WTC11 (cell line): Measurements from ENCODE around the gene TTLL11. TPM values are rescaled to one million over a fixed set of nuclear protein-coding genes. Genes with fewer than 3 reads are reported as not detected.
"Not testable (repeated sequence)": the region's sequence is repeated elsewhere in the genome, so short reads cannot be mapped to it uniquely, and the experiment has no call there.

Experiments used
- ATAC-seq: fragments of 200-7000 bp; cut with Tn5 transposase; 2 replicates; pipeline ENCODE4 v1.10.0; 2021; ENCODE audit warnings: mild to moderate bottlenecking, moderate library complexity
- CTCF ChIA-PET: fragments of 300-600 bp; sonication (Branson Sonifier 250); formaldehyde crosslinking; loops from one replicate; lab custom pipeline; 2021; ENCODE audit warnings: antibody characterized with exemption; lab: Charles Lee
- POLR2A ChIA-PET: fragments of 350-600 bp; sonication (Branson Sonifier 250); formaldehyde crosslinking; loops from one replicate; lab custom pipeline; 2021; ENCODE audit warnings: antibody characterized with exemption; lab: Charles Lee
- DNase-seq: peaks from one replicate; pipeline ENCODE4 v3.0.0; 2021; ENCODE audit warnings: low spot score
- H3K27ac Mint-ChIP-seq: 2 replicates; pipeline ENCODE4 v1.8.0; 2021; ENCODE audit warnings: mixed read lengths
- H3K27me3 Mint-ChIP-seq: 2 replicates; pipeline ENCODE4 v1.8.0; 2021; ENCODE audit warnings: low read depth, mild to moderate bottlenecking, moderate library complexity, mixed read lengths
- H3K36me3 Mint-ChIP-seq: 2 replicates; pipeline ENCODE4 v1.8.0; 2021; ENCODE audit warnings: mixed read lengths
- H3K4me1 Mint-ChIP-seq: 2 replicates; pipeline ENCODE4 v1.8.0; 2022; ENCODE audit warnings: mixed read lengths
- H3K4me3 Mint-ChIP-seq: 2 replicates; pipeline ENCODE4 v1.8.0; 2021; ENCODE audit warnings: mild to moderate bottlenecking, moderate library complexity, mixed read lengths
- H3K9me3 Mint-ChIP-seq: 2 replicates; pipeline ENCODE4 v1.8.0; 2021; ENCODE audit warnings: mixed read lengths
- ATF1 ChIP-seq: sonication (generic); formaldehyde crosslinking; IDR thresholded peaks from 2 replicates; pipeline ENCODE4 v1.8.1; 2023; ENCODE audit warnings: mild to moderate bottlenecking, moderate library complexity, missing genetic modification reagents
- CREM ChIP-seq: sonication (generic); formaldehyde crosslinking; IDR thresholded peaks from 2 replicates; pipeline ENCODE4 v1.8.1; 2022; ENCODE audit warnings: mild to moderate bottlenecking, missing genetic modification reagents, moderate library complexity
- ELF4 ChIP-seq: sonication (generic); formaldehyde crosslinking; IDR thresholded peaks from 2 replicates; pipeline ENCODE4 v1.8.1; 2022; ENCODE audit warnings: low read depth, mild to moderate bottlenecking, moderate library complexity, missing genetic modification reagents
- EMX1 ChIP-seq: fragments of 250-450 bp; sonication (Bioruptor Pico); IDR thresholded peaks from 2 replicates; pipeline ENCODE4 v1.8.0; 2021; ENCODE audit warnings: mild to moderate bottlenecking
- ETV6 ChIP-seq: sonication (generic); formaldehyde crosslinking; IDR thresholded peaks from 2 replicates; pipeline ENCODE4 v1.8.1; 2022; ENCODE audit warnings: mild to moderate bottlenecking, missing genetic modification reagents
- GRHL2 ChIP-seq: fragments of 250-450 bp; sonication (Bioruptor Pico); IDR thresholded peaks from 2 replicates; pipeline ENCODE4 v1.8.0; 2022; ENCODE audit warnings: mild to moderate bottlenecking, moderate library complexity; ENCODE audit not compliant: insufficient replicate concordance, severe bottlenecking
- JAZF1 ChIP-seq: fragments of 250-450 bp; sonication (Bioruptor Pico); IDR thresholded peaks from 2 replicates; pipeline ENCODE4 v1.9.0; 2021; ENCODE audit warnings: moderate library complexity, mild to moderate bottlenecking, inconsistent platforms
- KAT7 ChIP-seq: sonication (generic); formaldehyde crosslinking; IDR thresholded peaks from 2 replicates; pipeline ENCODE4 v1.8.1; 2023; ENCODE audit warnings: missing genetic modification reagents, mild to moderate bottlenecking, borderline replicate concordance
- MAX ChIP-seq: sonication (generic); formaldehyde crosslinking; IDR thresholded peaks from 2 replicates; pipeline ENCODE4 v1.8.0; 2022; ENCODE audit warnings: mild to moderate bottlenecking, missing genetic modification reagents
- MLX ChIP-seq: sonication (generic); formaldehyde crosslinking; IDR thresholded peaks from 2 replicates; pipeline ENCODE4 v1.8.1; 2023; ENCODE audit warnings: mild to moderate bottlenecking, missing genetic modification reagents, moderate library complexity
- PREB ChIP-seq: sonication (generic); formaldehyde crosslinking; IDR thresholded peaks from 2 replicates; pipeline ENCODE4 v1.8.1; 2022; ENCODE audit warnings: mild to moderate bottlenecking, missing genetic modification reagents, moderate library complexity, borderline replicate concordance
- RORB ChIP-seq: fragments of 250-450 bp; sonication (Bioruptor Pico); IDR thresholded peaks from 2 replicates; pipeline ENCODE4 v1.9.0; 2021; ENCODE audit warnings: mild to moderate bottlenecking
- SP1 ChIP-seq: sonication (generic); formaldehyde crosslinking; conservative IDR thresholded peaks from 2 replicates; pipeline ENCODE4 v1.8.1; 2022; ENCODE audit warnings: missing genetic modification reagents
- TCF7 ChIP-seq: sonication (generic); formaldehyde crosslinking; IDR thresholded peaks from 2 replicates; pipeline ENCODE4 v1.8.0; 2022; ENCODE audit warnings: mild to moderate bottlenecking, low read depth, missing genetic modification reagents, moderate library complexity
- ZBTB21 ChIP-seq: sonication (generic); formaldehyde crosslinking; IDR thresholded peaks from 2 replicates; pipeline ENCODE4 v1.8.1; 2023; ENCODE audit warnings: mild to moderate bottlenecking, missing genetic modification reagents, borderline replicate concordance
- ZBTB43 ChIP-seq: sonication (generic); formaldehyde crosslinking; IDR thresholded peaks from 2 replicates; pipeline ENCODE4 v1.8.1; 2023; ENCODE audit warnings: mild to moderate bottlenecking, missing genetic modification reagents
- ZNF138 ChIP-seq: sonication (generic); formaldehyde crosslinking; conservative IDR thresholded peaks from 2 replicates; pipeline ENCODE4 v1.8.1; 2022; ENCODE audit warnings: mild to moderate bottlenecking, moderate library complexity, missing genetic modification reagents
- ZNF263 ChIP-seq: sonication (generic); formaldehyde crosslinking; IDR thresholded peaks from 2 replicates; pipeline ENCODE4 v1.8.1; 2022; ENCODE audit warnings: low read depth, mild to moderate bottlenecking, moderate library complexity, missing genetic modification reagents
- ZNF396 ChIP-seq: fragments of 250-450 bp; sonication (Bioruptor Pico); IDR thresholded peaks from 2 replicates; pipeline ENCODE4 v1.8.0; 2021; ENCODE audit warnings: mild to moderate bottlenecking, moderate library complexity, borderline replicate concordance
- ZNF423 ChIP-seq: fragments of 250-450 bp; sonication (Bioruptor Pico); IDR thresholded peaks from 2 replicates; pipeline ENCODE4 v2.1.2; 2022; ENCODE audit warnings: mild to moderate bottlenecking, moderate library complexity
- ZNF512 ChIP-seq: sonication (generic); formaldehyde crosslinking; IDR thresholded peaks from 2 replicates; pipeline ENCODE4 v1.8.1; 2022; ENCODE audit warnings: missing genetic modification reagents, borderline replicate concordance
- ZNF671 ChIP-seq: fragments of 250-450 bp; sonication (Bioruptor Pico); IDR thresholded peaks from 2 replicates; pipeline ENCODE4 v1.8.0; 2021; ENCODE audit warnings: mild to moderate bottlenecking
- total RNA-seq: library from RNA; stranded (reverse); gene quantifications from 3 replicates; pipeline ENCODE4 v1.2.3, GENCODE V29; 2021

The TTLL11 gene
- total RNA-seq, 1 experiment from 2014 or later: 1.1 TPM

- no peak overlapping the region for H3K27ac Mint-ChIP-seq
- TF ChIP-seq ZNF423 (CRISPR knock-in tag) (no peak), ZNF396 (CRISPR knock-in tag) (no peak)
These were observed 22.2 kb downstream of the TTLL11 start for GRCh38 chr9:122070728-122071515.

GRCh38 chr9:122066680-122067079 is 26.4 kb downstream of the TTLL11 start:
- H3K4me1 Mint-ChIP-seq, H3K27me3 Mint-ChIP-seq, H3K36me3 Mint-ChIP-seq, H3K4me3 Mint-ChIP-seq, ATAC-seq, CTCF ChIA-PET, DNase-seq, H3K9me3 Mint-ChIP-seq, H3K27ac Mint-ChIP-seq, POLR2A ChIA-PET: not testable (repeated sequence)

More at GRCh38 chr9:122070728-122071515, 22.2 kb downstream of the TTLL11 start:
- ChIA-PET POLR2A (no interaction called here), CTCF (interaction anchor here (1.3 kb wide), 1 partner anchor 279 kb away, joined by 3 read pairs; no protein-coding TSS in a partner anchor)
- ATAC-seq: 0 out of 2 replicates have a peak, but pooled peaks have one; percentile 18
- Mint-ChIP-seq H3K4me3 (no peak overlapping the region), H3K27me3 (no peaks in the 10 kb centered on the region; the same call in 1 of the 2 replicates), H3K4me1 (no peaks in the 10 kb centered on the region), H3K36me3 (no peaks in the 10 kb centered on the region), H3K9me3 (no peaks in the 10 kb centered on the region)
- no peak for DNase-seq

- no peaks in the 10 kb centered on the region for H3K36me3 Mint-ChIP-seq
- H3K27me3 Mint-ChIP-seq: peaks cover under 1% of the 10 kb centered on the region; the same call in 1 of the 2 replicates
- no peak for DNase-seq
- ChIA-PET POLR2A (no interaction called here), CTCF (no interaction called here)
- TF ChIP-seq EMX1 (CRISPR knock-in tag) (no peak), ZNF138 (CRISPR knock-in tag) (no peak), ETV6 (CRISPR knock-in tag) (no peak), MLX (CRISPR knock-in tag) (no peak), MAX (CRISPR knock-in tag) (no peak), JAZF1 (CRISPR knock-in tag) (no peak), KAT7 (no peak), ZNF263 (no peak), ZNF512 (no peak), ZBTB21 (CRISPR knock-in tag) (no peak), TCF7 (CRISPR knock-in tag) (no peak), GRHL2 (no peak)
- no peaks in the 10 kb centered on the region for H3K9me3 Mint-ChIP-seq
- no peak for ATAC-seq
- no peak overlapping the region for H3K4me3 Mint-ChIP-seq
- H3K4me1 Mint-ChIP-seq: no peaks in the 10 kb centered on the region
- no peak overlapping the region for H3K27ac Mint-ChIP-seq
These were observed 27.0 kb downstream of the TTLL11 start for GRCh38 chr9:122065923-122066629.

- Mint-ChIP-seq H3K4me3 (no peak overlapping the region), H3K27ac (no peak overlapping the region), H3K27me3 (peaks cover 7% of the 10 kb centered on the region), H3K36me3 (no peaks in the 10 kb centered on the region), H3K4me1 (no peaks in the 10 kb centered on the region), H3K9me3 (no peaks in the 10 kb centered on the region)
- ATAC-seq (no peak), DNase-seq (no peak)
- ChIA-PET POLR2A (no interaction called here), CTCF (interaction anchor here (1.6 kb wide), 1 partner anchor 39 kb away, joined by 4 read pairs; no protein-coding TSS in a partner anchor)
- TF ChIP-seq PREB (CRISPR knock-in tag): no peak
- no peak for TF ChIP-seq ELF4 (CRISPR knock-in tag)
- TF ChIP-seq RORB (CRISPR knock-in tag): no peak
- TF ChIP-seq ZNF671 (CRISPR knock-in tag): no peak
- no peak for TF ChIP-seq ATF1
- no peak for TF ChIP-seq CREM (CRISPR knock-in tag)
- TF ChIP-seq ZBTB43 (CRISPR knock-in tag): no peak
- no peak for TF ChIP-seq ETV6 (CRISPR knock-in tag)
- no peak for TF ChIP-seq SP1 (CRISPR knock-in tag)
- TF ChIP-seq, all 79 proteins: peak for 0
These were observed 32.6 kb downstream of the TTLL11 start for GRCh38 chr9:122060481-122060880.
